Measurements from ENCODE around the gene SFSWAP. TPM values are rescaled to one million over a fixed set of nuclear protein-coding genes. Genes with fewer than 3 reads are reported as not detected.

The SFSWAP gene
- total and polyA plus RNA-seq, 2 of the 8 experiments (the other 6 are each of a cell fraction or from before 2014, with no cell fraction given): 36.5 to 49.5 TPM

GRCh38 chr12:131847456-131847855, 136.6 kb downstream of the SFSWAP start:
- Histone ChIP-seq H2BK20ac (ENCODE audit: low read length) (no peak overlapping the region), H3K79me2 (ENCODE audit: control insufficient read depth in 1 of 2, insufficient read depth in 2 of 2, low read length in 2 of 2) (no peaks in the 10 kb centered on the region), H3K27ac (ENCODE audit: low read depth, low read length) (no peak overlapping the region), H2AFZ (ENCODE audit: low read length) (no peak overlapping the region), H4K8ac (ENCODE audit: extremely low read depth, insufficient read depth, low read length) (no peak overlapping the region), H2BK15ac (ENCODE audit: low read length) (no peak overlapping the region), H3K4me2 (ENCODE audit: insufficient read depth in 1 of 2, low read depth in 2 of 2, low read length in 2 of 2) (no peak overlapping the region), H3K4ac (replicated peaks; ENCODE audit: insufficient read length, low read depth, low read length) (no peak overlapping the region), H3K36me3 (ENCODE audit: control insufficient read depth in 2 of 4, insufficient read depth in 4 of 4, low read length in 3 of 4) (peaks cover 0 to 47% (median 9%) of the 10 kb centered on the region in 4 experiments; a peak in 6 of 8 replicates), H3K18ac (ENCODE audit: extremely low read depth, low read length) (no peak overlapping the region), H3K23me2 (ENCODE audit: low read depth, low read length) (no peaks in the 10 kb centered on the region), H4K5ac (ENCODE audit: insufficient read length, low read depth, low read length) (no peak overlapping the region), H3K9me3 (ENCODE audit: insufficient read depth in 2 of 2, low read depth in 1 of 2, low read length in 1 of 2) (no peaks in the 10 kb centered on the region), H3K4me1 (replicated peaks in 1 of 4; ENCODE audit: control insufficient read depth in 3 of 4, insufficient read depth in 4 of 4, low read length in 3 of 4) (no peaks in the 10 kb centered on the region), H4K20me1 (replicated peaks in 1 of 2; ENCODE audit: control insufficient read depth in 1 of 2, insufficient read depth in 2 of 2, low read length in 2 of 2) (peaks cover 0 to 7% of the 10 kb centered on the region in 2 experiments), H3K27me3 (replicated peaks in 1 of 4; ENCODE audit: control insufficient read depth in 3 of 4, extremely low read depth in 1 of 4, insufficient read depth in 3 of 4, low read length in 3 of 4) (no peaks in the 10 kb centered on the region), H3K79me1 (ENCODE audit: low read depth, low read length) (no peaks in the 10 kb centered on the region), H2BK12ac (ENCODE audit: low read depth, low read length) (no peak overlapping the region), H3K56ac (replicated peaks; ENCODE audit: insufficient read length, low read depth, low read length) (no peak overlapping the region), H3K9ac (replicated peaks in 1 of 4; ENCODE audit: extremely low read depth in 1 of 4, low read depth in 3 of 4, low read length in 3 of 4) (no peak overlapping the region), H3K4me3 (ENCODE audit: extremely low read depth in 1 of 4, insufficient read depth in 2 of 4, low read depth in 3 of 4, low read length in 4 of 4) (no peak overlapping the region), H2BK120ac (replicated peaks; ENCODE audit: low read depth, low read length) (no peak overlapping the region), H4K91ac (replicated peaks; ENCODE audit: insufficient read length, low read length) (no peak overlapping the region), H3K14ac (ENCODE audit: insufficient read length) (no peak overlapping the region), H2BK5ac (ENCODE audit: low read depth, low read length) (no peak overlapping the region), H2AK5ac (ENCODE audit: low read depth, low read length) (no peak overlapping the region), H3K23ac (ENCODE audit: insufficient read length) (no peak overlapping the region)
- TF ChIP-seq MAFK (IDR thresholded peaks at IDR 0.05; ENCODE audit: low read depth, low read length) (no peak), TEAD4 (IDR thresholded peaks at IDR 0.05; ENCODE audit: low read depth, low read length) (no peak), GABPA (IDR thresholded peaks at IDR 0.05; ENCODE audit: borderline replicate concordance, insufficient read depth, low read length) (no peak), POLR2AphosphoS5 (IDR thresholded peaks at IDR 0.05; ENCODE audit: low read depth, low read length) (no peak), MAX (IDR thresholded peaks at IDR 0.05) (no peak), CBX5 (IDR thresholded peaks at IDR 0.05; ENCODE audit: low read depth, low read length) (no peak), SIRT6 (IDR thresholded peaks at IDR 0.05; ENCODE audit: low read length) (no peak), SIN3A (conservative IDR thresholded peaks at IDR 0.05 in 1 of 2, IDR thresholded peaks at IDR 0.05 in 1 of 2; ENCODE audit: low read depth in 1 of 2, low read length in 2 of 2) (no peak), ZNF274 (IDR thresholded peaks at IDR 0.05; ENCODE audit: borderline replicate concordance, extremely low read depth, low read length) (no peak), NANOG (IDR thresholded peaks at IDR 0.05; ENCODE audit: insufficient read depth, low read depth, low read length, poor library complexity, severe bottlenecking) (no peak)
- FAIRE-seq (no peak), DNase-seq (ENCODE audit: low read depth in 1 of 2, low spot score in 2 of 2) (no peak)
- 98% methylated on average over 10 of the region's 10 CpGs; no CpG with 5 or more reads in 1 of the 2 experiments for WGBS, 2 experiments (ENCODE audit: extremely low coverage in 1 of 2, insufficient coverage in 1 of 2, insufficient read length in 1 of 2, insufficient replicate concordance in 2 of 2, low coverage in 1 of 2, low lambda C conversion rate in 2 of 2, missing lambda C conversion rate in 1 of 2)
- ChIA-PET POLR2A (ENCODE audit: partially characterized antibody) (interaction anchor here (1.4 kb wide), 1 partner anchor 15 kb away, joined by 4 read pairs; no protein-coding TSS in a partner anchor), CTCF (ENCODE audit: partially characterized antibody) (no interaction called here)
